HG03460 (cell line): Measurements from ENCODE around the gene PACRGL.
A peak's percentile ranks its signal among the peaks of the same experiment; 100 is the strongest.
"Not testable (repeated sequence)": the region's sequence is repeated elsewhere in the genome, so short reads cannot be mapped to it uniquely, and the experiment has no call there.

Experiments
- ATAC-seq: cut with Tn5 transposase; IDR thresholded peaks from one replicate; pipeline ENCODE4 v1.9.1; 2021; ENCODE audit not compliant: unreplicated experiment

Gene PACRGL

DNA sequence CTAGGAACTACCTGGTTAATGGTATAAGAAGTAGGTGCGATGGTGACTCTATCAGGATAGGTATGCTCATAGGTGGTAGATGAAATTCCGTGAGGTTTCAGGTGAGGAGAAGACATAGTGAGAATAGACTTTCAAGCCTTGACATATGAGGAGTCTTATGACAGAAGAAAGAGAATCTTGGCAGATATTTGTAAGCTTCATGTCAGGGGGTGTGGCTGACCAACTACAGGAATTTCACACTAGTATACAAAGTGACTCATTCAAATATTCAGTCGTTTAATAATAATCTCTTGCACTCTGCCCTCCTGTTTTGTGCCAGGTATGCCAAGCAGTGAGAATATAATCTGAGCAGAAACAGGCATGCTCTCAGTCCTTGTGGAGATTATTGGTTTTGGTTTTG is 22.8 kb downstream of the PACRGL start:
- ATAC-seq, result no peak

DNA sequence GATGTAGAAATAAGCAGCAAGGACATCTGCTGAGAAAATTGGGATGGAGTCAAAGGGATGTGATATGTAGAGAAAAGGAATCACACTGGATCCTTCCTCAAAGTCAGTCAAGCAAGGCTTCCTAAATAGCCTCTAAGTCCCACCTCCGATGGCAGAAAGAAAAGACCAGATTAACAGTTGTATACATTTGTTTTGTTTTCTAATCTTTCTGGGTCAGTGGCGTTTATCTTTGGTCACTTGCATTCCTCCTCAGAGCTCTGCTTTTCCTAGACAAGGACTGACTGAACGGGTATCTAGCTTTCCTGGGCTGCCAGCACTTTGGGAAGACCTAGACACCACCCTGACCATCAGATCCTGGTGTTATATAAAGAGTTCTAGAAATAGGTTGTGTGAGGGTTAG is 23.2 kb downstream of the PACRGL start:
- no peak for ATAC-seq

DNA sequence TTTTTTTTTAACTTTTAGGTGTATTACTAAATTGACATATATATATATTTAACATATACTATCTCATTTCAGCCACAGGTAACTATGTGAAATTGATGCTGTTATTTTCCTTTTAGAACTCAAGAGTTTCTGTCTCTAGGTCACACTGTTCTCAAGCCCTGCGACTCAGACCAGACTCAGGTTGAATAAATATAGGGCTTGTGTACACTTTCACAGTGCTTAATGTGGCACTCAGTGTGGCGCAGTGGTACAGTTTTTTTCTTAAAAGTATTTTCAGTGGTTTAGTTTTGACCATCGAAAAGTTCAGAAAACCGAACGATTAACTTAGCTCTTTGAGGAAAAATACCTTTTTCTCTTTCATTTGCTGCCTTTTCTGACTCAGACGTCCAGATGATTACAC is 24.7 kb downstream of the PACRGL start:
- no peak for ATAC-seq

DNA sequence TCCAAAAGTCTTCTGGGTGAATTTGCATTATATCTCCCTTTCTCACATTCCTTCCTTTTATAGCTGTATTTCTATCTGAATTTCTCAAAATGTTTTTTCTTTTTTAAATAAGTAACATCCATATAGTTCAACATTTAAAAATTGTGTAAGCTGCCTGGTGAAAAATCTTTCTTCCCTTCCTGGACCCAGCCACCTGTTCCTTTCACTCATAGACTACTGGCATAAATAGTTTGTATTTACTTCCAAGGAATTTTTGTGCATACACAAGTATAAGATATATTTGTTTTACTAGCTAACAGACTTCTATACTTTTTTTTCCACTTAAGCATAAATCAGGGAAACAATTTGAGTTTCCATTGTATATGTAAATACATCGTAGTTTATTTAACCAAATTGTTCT is 35.7 kb downstream of the PACRGL start:
- no peak for ATAC-seq

- not testable (repeated sequence) for ATAC-seq
Observed at GRCh38 chr4:20746000-20746399, 45.7 kb downstream of the PACRGL start.

- ATAC-seq, result no peak
Observed at GRCh38 chr4:20752641-20753040, 52.4 kb downstream of the PACRGL start.

- ATAC-seq, result no peak
Observed at GRCh38 chr4:20754036-20754435, 53.8 kb downstream of the PACRGL start.

DNA sequence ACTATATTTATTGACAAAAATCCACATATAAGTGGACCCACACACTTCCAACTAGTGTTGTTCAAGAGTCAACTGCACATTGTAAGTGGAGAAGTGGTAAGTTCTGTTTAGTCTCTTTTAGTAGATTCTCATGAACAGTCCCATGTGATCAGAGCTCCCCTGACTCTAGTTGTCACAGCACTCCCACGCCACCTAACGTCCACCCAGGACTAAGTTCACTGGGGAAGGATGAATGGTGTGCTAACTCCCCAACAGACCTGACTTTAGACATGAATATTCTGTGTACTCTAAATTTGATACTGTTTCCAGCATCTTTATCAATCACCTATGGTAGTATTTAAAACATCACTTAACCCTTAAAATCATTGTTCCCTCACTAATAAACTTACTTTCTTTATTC is 59.8 kb downstream of the PACRGL start:
- no peak for ATAC-seq

DNA sequence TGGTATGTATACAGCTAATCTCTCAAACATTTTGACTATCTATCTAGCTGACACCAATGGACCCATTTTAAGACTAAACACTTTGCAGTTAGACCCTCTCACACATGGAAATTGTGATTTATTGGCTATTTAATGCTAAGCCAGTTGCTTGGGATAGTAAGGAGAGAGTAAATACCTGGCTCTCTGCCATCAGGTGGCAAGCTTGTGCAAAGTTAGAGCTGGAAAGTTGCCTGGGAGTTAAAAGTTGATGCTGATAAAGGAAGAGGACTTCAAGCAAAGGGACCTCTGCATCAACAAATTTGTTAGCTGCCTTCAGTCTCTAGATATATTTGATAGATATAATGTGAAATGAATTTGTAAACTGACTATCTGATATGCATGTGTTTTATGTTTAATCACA is 61.1 kb downstream of the PACRGL start:
- no peak for ATAC-seq

- ATAC-seq, result no peak
Observed at GRCh38 chr4:20761826-20762225, 61.6 kb downstream of the PACRGL start.

DNA sequence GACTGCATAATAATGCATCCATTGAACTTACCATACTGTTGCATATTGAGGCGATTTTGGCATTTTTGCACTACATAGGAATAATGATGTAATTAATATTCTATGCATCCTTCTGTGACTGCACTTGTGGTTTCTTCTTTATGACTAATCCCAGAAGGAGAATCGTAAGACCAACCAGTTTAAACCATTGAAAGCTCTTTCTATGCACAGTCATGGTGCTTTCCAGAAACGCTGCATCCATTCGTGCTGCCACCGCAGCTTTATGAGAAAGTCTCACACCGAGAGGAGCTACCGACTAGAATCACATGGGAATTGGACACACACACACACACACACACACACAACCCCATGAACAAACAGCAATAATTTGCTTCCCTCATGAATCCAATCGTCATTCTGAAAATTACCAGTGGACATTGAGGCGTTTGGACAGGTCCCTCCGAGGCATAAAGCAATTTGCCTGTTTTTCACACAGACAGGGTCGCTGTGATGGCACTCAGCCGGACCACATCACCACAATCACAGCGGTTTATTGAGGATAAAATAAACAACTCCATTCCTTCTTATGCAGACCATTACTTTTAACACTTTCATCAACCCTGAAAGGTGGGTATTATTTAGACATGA is 64.2 kb downstream of the PACRGL start:
- ATAC-seq, result no peak

DNA sequence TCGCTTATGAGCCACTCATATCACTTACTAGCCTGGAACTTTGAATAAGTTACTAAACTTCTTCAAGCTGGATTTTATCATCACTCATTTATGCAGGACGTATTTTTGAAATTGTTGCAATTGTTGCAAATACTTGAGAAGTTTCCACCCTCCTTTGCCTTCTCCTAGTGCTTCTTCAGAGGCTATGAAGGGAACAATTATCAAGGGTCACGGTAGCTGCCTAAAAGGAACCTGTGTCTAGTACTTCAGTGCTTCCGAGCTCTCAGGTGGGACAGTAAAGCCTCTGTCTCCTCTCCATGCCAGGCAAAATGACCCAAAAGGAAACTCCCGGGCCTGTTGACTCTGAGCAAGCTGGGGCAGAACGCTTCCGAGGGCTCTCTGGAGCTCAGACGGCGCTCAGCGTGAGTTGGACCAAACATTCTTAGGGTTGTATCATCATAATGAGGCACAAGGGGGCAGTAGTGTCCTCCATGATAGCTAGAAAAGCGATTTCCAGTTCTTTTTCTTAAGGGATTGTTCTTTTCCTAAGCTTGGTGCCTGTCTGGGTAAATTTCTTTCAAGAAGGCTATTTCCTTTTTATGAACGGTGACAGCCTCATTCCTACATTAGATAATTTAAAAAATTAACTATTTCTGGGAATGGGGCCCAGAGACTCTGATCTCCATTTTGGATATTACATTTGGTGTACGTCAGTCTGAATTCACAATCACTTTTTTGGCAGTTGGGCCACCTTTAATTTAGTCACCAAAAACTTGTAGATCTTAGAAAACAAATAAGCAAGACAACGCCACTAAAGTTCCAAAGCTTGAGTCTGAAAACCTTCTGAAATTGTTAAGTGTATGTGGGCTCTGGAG is 73.1 kb downstream of the PACRGL start:
- peak; percentile 84 for ATAC-seq

GRCh38 chr4:20778896-20779295 is 78.6 kb downstream of the PACRGL start:
- ATAC-seq, result no peak

DNA sequence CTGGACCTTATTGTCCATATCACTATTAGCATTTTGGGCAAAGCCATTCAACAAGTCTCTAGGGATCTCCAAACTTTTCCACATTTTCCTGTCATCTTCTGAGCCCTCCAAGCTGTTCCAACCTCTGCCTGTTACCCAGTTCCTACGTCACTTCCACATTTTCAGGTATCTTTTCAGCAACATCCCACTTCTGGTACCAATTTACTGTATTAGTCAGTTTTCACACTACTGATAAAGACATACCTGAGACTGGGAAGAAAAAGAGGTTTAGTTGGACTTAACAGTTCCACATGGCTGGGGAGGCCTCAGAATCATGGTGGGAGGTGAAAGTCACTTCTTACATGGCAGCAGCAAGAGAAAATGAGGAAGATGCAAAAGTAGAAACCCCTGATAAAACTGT is 82.9 kb downstream of the PACRGL start:
- not testable (repeated sequence) for ATAC-seq

GRCh38 chr4:20787940-20788665 is 87.8 kb downstream of the PACRGL start:
- no peak for ATAC-seq
